Colonic mucosa (tissue), 4 donors: ENCODE results near the gene C1QTNF9. TPM values are rescaled to one million over a fixed set of nuclear protein-coding genes. Genes with fewer than 3 reads are reported as not detected.

ENCODE experiments used
- DNase-seq: peaks from one replicate; pipeline ENCODE4 v3.0.0-alpha.2; 2020
- H3K27ac ChIP-seq: fragments of 200-600 bp; one replicate; pipeline ENCODE4 v1.8.0; 2021
- H3K27me3 ChIP-seq: fragments of 200-600 bp; one replicate; pipeline ENCODE4 v1.8.0; 2021
- H3K36me3 ChIP-seq: fragments of 200-600 bp; one replicate; pipeline ENCODE4 v1.8.0; 2021
- H3K4me1 ChIP-seq: fragments of 200-600 bp; one replicate; pipeline ENCODE4 v1.8.0; 2021; ENCODE audit warnings: mild to moderate bottlenecking
- H3K4me3 ChIP-seq: fragments of 200-600 bp; one replicate; pipeline ENCODE4 v1.8.0; 2021
- H3K9ac ChIP-seq, 2 donors: one replicate each; pipeline ENCODE4 v1.7.0; 2013; ENCODE audit warnings: control low read depth in 2 of 2, low read depth in 2 of 2, low read length in 2 of 2
- H3K9me3 ChIP-seq: fragments of 200-600 bp; one replicate; pipeline ENCODE4 v1.8.0; 2021
- CTCF ChIP-seq: fragments of 200-600 bp; IDR thresholded peaks from one replicate; pipeline ENCODE4 v1.8.0; 2022; ENCODE audit warnings: antibody characterized with exemption, mild to moderate bottlenecking
- intact Hi-C: fragments of 100-400 bp; cut with DNase I; formaldehyde crosslinking; loops from one replicate; pipeline ENCODE4 v1.14.1; 2022
- total RNA-seq, 2 donors: library from RNA; stranded (reverse); fragmentation: NEBNext Ultra II Directional in 1 of 2; extraction: Animal tissue kit (Norgen Biotek cat#: 25700) in 1 of 2; gene quantifications; one replicate each; pipeline ENCODE4 v1.2.1, GENCODE V29; 2021
- donor health status: healthy.
- donor health status: DM: no; HTN: no; CAD: no.
- donor health status: DM: no; HTN: no; CAD: no.

The C1QTNF9 gene
- total RNA-seq, 2 donors from 2014 or later: 0.19 TPM; not detected in 1

- Histone ChIP-seq H3K27me3 (no peaks in the 10 kb centered on the region), H3K36me3 (peaks cover 17% of the 10 kb centered on the region), H3K4me1 (no peaks in the 10 kb centered on the region), H3K9ac (no peak overlapping the region), H3K4me3 (no peak overlapping the region), H3K9me3 (no peaks in the 10 kb centered on the region), H3K27ac (no peak overlapping the region)
- DNase-seq: no peak
- intact Hi-C loops: loop anchor here (5.0 kb wide), 1 partner anchor 205 kb away; no protein-coding TSS in a partner anchor
- no peak for TF ChIP-seq CTCF
Measured at GRCh38 chr13:24301911-24302310, 7.5 kb upstream of the C1QTNF9 start.

- H3K4me1 ChIP-seq: no peaks in the 10 kb centered on the region
- DNase-seq: no peak
- H3K27ac ChIP-seq: no peak overlapping the region
- no peak overlapping the region for H3K4me3 ChIP-seq
- TF ChIP-seq CTCF: no peak
- H3K9me3 ChIP-seq: no peaks in the 10 kb centered on the region
- peaks cover 11% of the 10 kb centered on the region for H3K36me3 ChIP-seq
- no peaks in the 10 kb centered on the region for H3K27me3 ChIP-seq
- no peak overlapping the region for H3K9ac ChIP-seq
- intact Hi-C loops: loop anchor here (5.0 kb wide), 1 partner anchor 203 kb away; no protein-coding TSS in a partner anchor
Measured at GRCh38 chr13:24304620-24305019, 4.8 kb upstream of the C1QTNF9 start.

- Histone ChIP-seq H3K4me1 (no peaks in the 10 kb centered on the region), H3K27me3 (no peaks in the 10 kb centered on the region), H3K36me3 (peaks cover 7% of the 10 kb centered on the region), H3K27ac (no peak overlapping the region), H3K9ac (no peak overlapping the region), H3K4me3 (no peak overlapping the region), H3K9me3 (no peaks in the 10 kb centered on the region)
- DNase-seq: no peak
- no peak for TF ChIP-seq CTCF
- intact Hi-C loops: no loop called here
Measured at GRCh38 chr13:24306632-24307031, 2.7 kb upstream of the C1QTNF9 start.

GRCh38 chr13:24307211-24308067 lies 1.9 kb upstream of the C1QTNF9 start:
- intact Hi-C loops: no loop called here
- H3K27me3 ChIP-seq: no peaks in the 10 kb centered on the region
- H3K36me3 ChIP-seq: peaks cover 7% of the 10 kb centered on the region
- no peaks in the 10 kb centered on the region for H3K4me1 ChIP-seq
- H3K27ac ChIP-seq: no peak overlapping the region
- H3K9ac ChIP-seq: no peak overlapping the region
- TF ChIP-seq CTCF: no peak
- no peak overlapping the region for H3K4me3 ChIP-seq
- H3K9me3 ChIP-seq: no peaks in the 10 kb centered on the region
- no peak for DNase-seq

GRCh38 chr13:24308068-24308445 lies 1.3 kb upstream of the C1QTNF9 start:
- H3K27me3 ChIP-seq: no peaks in the 10 kb centered on the region
- H3K36me3 ChIP-seq: peaks cover 2% of the 10 kb centered on the region
- DNase-seq: no peak
- H3K4me1 ChIP-seq: no peaks in the 10 kb centered on the region
- no peak overlapping the region for H3K4me3 ChIP-seq
- no peaks in the 10 kb centered on the region for H3K9me3 ChIP-seq
- no peak overlapping the region for H3K27ac ChIP-seq
- intact Hi-C loops: no loop called here
- no peak overlapping the region for H3K9ac ChIP-seq
- TF ChIP-seq CTCF: no peak
